Cardiac fibroblast (primary cell): Measurements from ENCODE around the gene ZNF512.

Experiments used
- DNase-seq, 2 donors: peaks; one replicate each; pipeline versions ENCODE4 v3.0.0 to v3.0.0-alpha.2; 2010; ENCODE audit warnings: low read depth in 2 of 2
- H3K4me3 ChIP-seq, 2 donors: replicated peaks in 1 of 2; 1 replicate in 1 of 2; 2 replicates in 1 of 2; pipeline ENCODE4 v1.5.1; 2011; ENCODE audit warnings: low read depth in 2 of 2, low read length in 2 of 2, mild to moderate bottlenecking in 2 of 2, moderate library complexity in 1 of 2
- CTCF ChIP-seq: IDR thresholded peaks from one replicate; pipeline ENCODE4 v1.5.1; 2011; ENCODE audit warnings: low read depth, mild to moderate bottlenecking, low read length, inconsistent platforms

ZNF512 gene

GRCh38 chr2:27652790-27653189, 69.9 kb downstream of the ZNF512 start:
- H3K4me3 ChIP-seq: no peak overlapping the region
- TF ChIP-seq CTCF: no peak
- DNase-seq: no peak

- no peak for DNase-seq
- no peak for TF ChIP-seq CTCF
- H3K4me3 ChIP-seq: no peak overlapping the region
These were observed 70.6 kb downstream of the ZNF512 start for GRCh38 chr2:27653397-27653796.

- DNase-seq: peak; percentile 45 to 78
- no peak overlapping the region for H3K4me3 ChIP-seq
- no peak for TF ChIP-seq CTCF
These were observed 72.5 kb downstream of the ZNF512 start for GRCh38 chr2:27655155-27655951.

GRCh38 chr2:27661371-27661770, 78.5 kb downstream of the ZNF512 start:
- no peak for TF ChIP-seq CTCF
- H3K4me3 ChIP-seq: no peak overlapping the region
- DNase-seq: no peak

GRCh38 chr2:27663285-27664153, 80.7 kb downstream of the ZNF512 start, which contains the start of the genes SLC4A1AP and SUPT7L:
Gene SLC4A1AP (plus strand): TSS chr2:27663889. CDS start chr2:27663915, 26 bp downstream.
Gene SUPT7L (minus strand): TSS chr2:27663614. CDS start chr2:27662192, 1,422 bp downstream.
- peak within 1 kb of the TSS; percentile 96 to 98 for H3K4me3 ChIP-seq
- peak; percentile 90 to 93 for DNase-seq
- no peak for TF ChIP-seq CTCF

- DNase-seq: no peak
- H3K4me3 ChIP-seq: peak overlapping the region; percentile 96 to 98
- TF ChIP-seq CTCF: peak; percentile 4
These were observed 81.3 kb downstream of the ZNF512 start for GRCh38 chr2:27664154-27664574.
